Vagina (tissue), 2 donors: ENCODE results near the gene KIF16B. TPM values are rescaled to one million over a fixed set of nuclear protein-coding genes. Genes with fewer than 3 reads are reported as not detected.

ENCODE experiments used
- DNase-seq, 2 donors: peaks; one replicate each; pipeline ENCODE4 v3.0.0-alpha.2; 2017; ENCODE audit errors: extremely low spot score in 2 of 2
- H3K27ac ChIP-seq: fragments of 200-600 bp; sonication (generic); one replicate; pipeline ENCODE4 v1.5.1; 2019
- H3K27me3 ChIP-seq: fragments of 200-600 bp; sonication (generic); one replicate; pipeline ENCODE4 v1.5.1; 2019
- H3K36me3 ChIP-seq, 2 donors: fragments of 200-600 bp; sonication (generic); one replicate each; pipeline ENCODE4 v1.5.1; 2017 to 2019
- H3K4me1 ChIP-seq: fragments of 200-600 bp; sonication (generic); one replicate; pipeline ENCODE4 v1.5.1; 2019
- H3K4me3 ChIP-seq, 2 donors: fragments of 200-600 bp; sonication (generic); 1 replicate in 1 of 2; 2 replicates in 1 of 2; pipeline ENCODE4 v1.5.1; 2016 to 2019
- H3K9me3 ChIP-seq: fragments of 200-600 bp; sonication (generic); one replicate; pipeline ENCODE4 v1.5.1; 2019
- POLR2A ChIP-seq, 2 donors: fragments of 450-650 bp; IDR thresholded peaks; one replicate each; pipeline ENCODE4 v1.6.1; 2017; ENCODE audit warnings: antibody characterized with exemption in 2 of 2, mild to moderate bottlenecking in 2 of 2, moderate library complexity in 2 of 2
- POLR2AphosphoS5 ChIP-seq, 2 donors: sonication (generic); formaldehyde crosslinking; IDR thresholded peaks; one replicate each; pipeline ENCODE4 v1.9.0; 2017; ENCODE audit warnings: antibody characterized with exemption in 2 of 2, mild to moderate bottlenecking in 2 of 2, low read depth in 1 of 2; ENCODE audit not compliant: insufficient read depth in 1 of 2
- intact Hi-C: fragments of 100-400 bp; cut with DNase I; formaldehyde crosslinking; loops from one replicate; pipeline ENCODE4 v1.15.1; 2023
- total RNA-seq: library from RNA; depleted of rRNA; stranded (reverse); fragments of >200 nt; gene quantifications from one replicate; pipeline ENCODE4 v1.2.3, GENCODE V29; 2016
- TF ChIP-seq, protein P1 (sequence below), 3 experiments: fragments of 450-650 bp in 2 of 3; fragments of 200-600 bp in 1 of 3; sonication (generic) in 1 of 3; IDR thresholded peaks; one replicate each; pipeline ENCODE4 v1.5.1; 2017 to 2019; ENCODE audit warnings: antibody characterized with exemption in 3 of 3, mild to moderate bottlenecking in 2 of 3, moderate library complexity in 2 of 3

KIF16B gene
- total RNA-seq, 1 donor from 2014 or later: 27.7 TPM

GRCh38 chr20:16399801-16400200 lies 173.4 kb downstream of the KIF16B start:
- peaks cover 17% of the 10 kb centered on the region for H3K4me1 ChIP-seq
- intact Hi-C loops: no loop called here
- no peak overlapping the region for H3K27ac ChIP-seq
- no peak for TF ChIP-seq POLR2A (IDR thresholded peaks at IDR 0.05)
- TF ChIP-seq, protein P1, sequence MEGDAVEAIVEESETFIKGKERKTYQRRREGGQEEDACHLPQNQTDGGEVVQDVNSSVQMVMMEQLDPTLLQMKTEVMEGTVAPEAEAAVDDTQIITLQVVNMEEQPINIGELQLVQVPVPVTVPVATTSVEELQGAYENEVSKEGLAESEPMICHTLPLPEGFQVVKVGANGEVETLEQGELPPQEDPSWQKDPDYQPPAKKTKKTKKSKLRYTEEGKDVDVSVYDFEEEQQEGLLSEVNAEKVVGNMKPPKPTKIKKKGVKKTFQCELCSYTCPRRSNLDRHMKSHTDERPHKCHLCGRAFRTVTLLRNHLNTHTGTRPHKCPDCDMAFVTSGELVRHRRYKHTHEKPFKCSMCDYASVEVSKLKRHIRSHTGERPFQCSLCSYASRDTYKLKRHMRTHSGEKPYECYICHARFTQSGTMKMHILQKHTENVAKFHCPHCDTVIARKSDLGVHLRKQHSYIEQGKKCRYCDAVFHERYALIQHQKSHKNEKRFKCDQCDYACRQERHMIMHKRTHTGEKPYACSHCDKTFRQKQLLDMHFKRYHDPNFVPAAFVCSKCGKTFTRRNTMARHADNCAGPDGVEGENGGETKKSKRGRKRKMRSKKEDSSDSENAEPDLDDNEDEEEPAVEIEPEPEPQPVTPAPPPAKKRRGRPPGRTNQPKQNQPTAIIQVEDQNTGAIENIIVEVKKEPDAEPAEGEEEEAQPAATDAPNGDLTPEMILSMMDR (IDR thresholded peaks at IDR 0.05): no peak
- no peak for TF ChIP-seq POLR2AphosphoS5 (IDR thresholded peaks at IDR 0.05; ENCODE audit: insufficient read depth in 1 of 2, low read depth in 1 of 2)
- no peak for DNase-seq
- H3K27me3 ChIP-seq: no peaks in the 10 kb centered on the region
- H3K9me3 ChIP-seq: no peaks in the 10 kb centered on the region
- H3K4me3 ChIP-seq: no peak overlapping the region
- H3K36me3 ChIP-seq: peaks cover 0 to 5% of the 10 kb centered on the region in 2 donors

DNA sequence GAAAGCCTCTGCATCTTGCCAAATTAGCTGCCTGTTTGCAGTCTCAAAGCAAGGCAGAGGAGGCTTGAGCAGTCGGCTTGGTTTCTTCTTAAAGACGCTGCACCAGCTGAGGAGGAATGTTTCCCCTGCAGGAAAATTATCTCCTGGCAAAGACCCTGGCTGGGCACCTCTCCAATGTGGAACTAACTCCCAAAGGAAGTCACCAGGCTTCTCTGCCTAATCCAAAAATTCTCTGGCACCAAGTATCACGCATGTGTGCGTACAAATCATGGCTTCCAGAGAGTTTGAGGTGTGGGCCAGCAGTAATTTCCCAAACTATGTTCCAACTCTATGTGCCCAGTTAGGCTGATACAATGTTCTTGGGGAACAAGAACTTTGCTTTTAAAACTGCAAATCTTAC lies 176.2 kb downstream of the KIF16B start:
- Histone ChIP-seq H3K27me3 (no peaks in the 10 kb centered on the region), H3K4me3 (no peak overlapping the region), H3K9me3 (no peaks in the 10 kb centered on the region), H3K4me1 (peaks cover 17% of the 10 kb centered on the region), H3K36me3 (no peaks in the 10 kb centered on the region), H3K27ac (no peak overlapping the region)
- TF ChIP-seq, protein P1 (IDR thresholded peaks at IDR 0.05): no peak
- TF ChIP-seq POLR2A (IDR thresholded peaks at IDR 0.05) (no peak), POLR2AphosphoS5 (IDR thresholded peaks at IDR 0.05; ENCODE audit: insufficient read depth in 1 of 2, low read depth in 1 of 2) (no peak)
- intact Hi-C loops: no loop called here
- DNase-seq: no peak

- TF ChIP-seq POLR2A (IDR thresholded peaks at IDR 0.05): no peak
- no peak for TF ChIP-seq POLR2AphosphoS5 (IDR thresholded peaks at IDR 0.05; ENCODE audit: insufficient read depth in 1 of 2, low read depth in 1 of 2)
- TF ChIP-seq, protein P1 (IDR thresholded peaks at IDR 0.05): no peak
- DNase-seq: no peak
- H3K36me3 ChIP-seq: no peaks in the 10 kb centered on the region
- intact Hi-C loops: no loop called here
- peaks cover 17% of the 10 kb centered on the region for H3K4me1 ChIP-seq
- H3K27me3 ChIP-seq: no peaks in the 10 kb centered on the region
- no peaks in the 10 kb centered on the region for H3K9me3 ChIP-seq
- H3K4me3 ChIP-seq: no peak overlapping the region
- H3K27ac ChIP-seq: no peak overlapping the region
Observed at GRCh38 chr20:16395366-16395765, 177.9 kb downstream of the KIF16B start.

DNA sequence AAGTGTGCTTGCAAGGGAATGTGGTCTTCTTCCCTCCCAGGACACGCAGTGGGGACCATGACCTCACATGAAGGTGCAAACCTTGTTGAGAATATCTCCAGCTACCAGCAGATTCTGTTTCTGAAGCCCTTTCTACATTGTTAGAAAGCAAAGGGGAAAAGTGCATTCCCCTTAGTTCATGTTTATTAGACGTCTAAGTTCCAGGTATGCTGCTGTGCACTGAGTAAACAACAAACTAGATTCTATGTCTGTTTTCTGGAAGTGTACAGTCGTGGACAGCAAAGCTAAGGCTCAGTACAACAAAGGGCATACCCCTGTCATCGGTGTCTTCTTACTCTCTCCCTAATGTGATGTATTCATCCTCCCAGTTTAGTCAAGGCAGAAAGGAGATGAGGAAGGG lies 178.5 kb downstream of the KIF16B start:
- intact Hi-C loops: no loop called here
- TF ChIP-seq POLR2A (IDR thresholded peaks at IDR 0.05) (no peak), POLR2AphosphoS5 (IDR thresholded peaks at IDR 0.05; ENCODE audit: insufficient read depth in 1 of 2, low read depth in 1 of 2) (no peak)
- TF ChIP-seq, protein P1 (IDR thresholded peaks at IDR 0.05): no peak
- Histone ChIP-seq H3K4me1 (peaks cover 17% of the 10 kb centered on the region), H3K27ac (no peak overlapping the region), H3K27me3 (no peaks in the 10 kb centered on the region), H3K4me3 (no peak overlapping the region), H3K36me3 (no peaks in the 10 kb centered on the region), H3K9me3 (no peaks in the 10 kb centered on the region)
- no peak for DNase-seq

- no peak overlapping the region for H3K4me3 ChIP-seq
- TF ChIP-seq, protein P1 (IDR thresholded peaks at IDR 0.05): no peak
- TF ChIP-seq POLR2AphosphoS5 (IDR thresholded peaks at IDR 0.05; ENCODE audit: insufficient read depth in 1 of 2, low read depth in 1 of 2) (no peak), POLR2A (IDR thresholded peaks at IDR 0.05) (no peak)
- H3K27ac ChIP-seq: no peak overlapping the region
- no peaks in the 10 kb centered on the region for H3K27me3 ChIP-seq
- no peaks in the 10 kb centered on the region for H3K36me3 ChIP-seq
- H3K4me1 ChIP-seq: peaks cover 17% of the 10 kb centered on the region
- no peaks in the 10 kb centered on the region for H3K9me3 ChIP-seq
- intact Hi-C loops: no loop called here
- no peak for DNase-seq
Observed at GRCh38 chr20:16393836-16394235, 179.4 kb downstream of the KIF16B start.
